ENCODE measurements around the gene DBN1. TPM values are rescaled to one million over a fixed set of nuclear protein-coding genes. Genes with fewer than 3 reads are reported as not detected.
A peak's percentile ranks its signal among the peaks of the same experiment; 100 is the strongest.

Gene DBN1
- total RNA-seq, 2 donors from 2014 or later: 322 to 383 TPM

DNA sequence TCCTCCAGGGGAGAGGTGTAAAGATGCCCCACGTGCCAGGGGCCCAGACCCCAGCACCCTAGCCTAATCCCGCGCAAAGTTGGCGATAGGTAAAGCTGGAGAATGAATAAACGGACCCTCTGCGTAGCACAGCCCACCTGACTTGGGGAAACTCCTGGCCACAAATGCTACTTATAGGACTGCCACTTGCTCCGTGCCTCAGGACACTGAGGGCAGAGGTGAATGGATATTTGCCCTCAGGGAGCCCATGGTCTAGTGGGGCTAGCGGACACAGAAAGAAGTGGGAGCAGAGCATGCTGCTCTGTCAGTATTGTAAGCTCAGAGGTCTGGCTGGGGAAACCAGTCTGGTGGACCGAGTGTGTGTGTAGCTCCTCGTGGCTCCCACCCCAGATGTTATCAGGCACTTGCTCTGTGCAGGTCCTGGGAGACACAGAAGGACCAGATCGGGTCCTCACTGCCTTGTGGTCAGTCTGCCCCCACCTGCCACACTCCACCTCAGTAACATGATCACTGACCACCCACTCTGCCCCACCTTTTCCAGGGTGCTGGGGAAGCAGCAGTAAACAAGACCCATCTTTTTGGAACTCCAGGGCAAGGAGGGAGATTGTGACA lies 46.1 kb downstream of the DBN1 start:
- Histone ChIP-seq H3K4me1 (ENCODE audit: control insufficient read depth, insufficient read depth, low read length) (no peaks in the 10 kb centered on the region), H3K9me3 (ENCODE audit: control insufficient read depth, low read length) (no peaks in the 10 kb centered on the region), H3K4me3 (ENCODE audit: low read length) (peak overlapping the region; percentile 90), H3K9ac (ENCODE audit: extremely low read depth, low read length, poor library complexity, severe bottlenecking) (peak overlapping the region; percentile 91), H3K27ac (ENCODE audit: low read depth, low read length) (no peak overlapping the region), H3K36me3 (ENCODE audit: control insufficient read depth, insufficient read depth, low read length) (peaks cover 8% of the 10 kb centered on the region), H3K27me3 (ENCODE audit: control insufficient read depth, insufficient read depth, low read length, poor library complexity, severe bottlenecking) (no peaks in the 10 kb centered on the region)
- WGBS, 2 experiments (ENCODE audit: insufficient coverage in 1 of 2, insufficient read length in 1 of 2): 33 to 39% methylated on average over 10 to 11 of the region's 11 CpGs
- H3K4me3 Mint-ChIP-seq: peak overlapping the region; percentile 74
- H3K36me3 Mint-ChIP-seq (ENCODE audit: low read depth): peaks cover 7% of the 10 kb centered on the region
- H3K27ac Mint-ChIP-seq: peak overlapping the region; percentile 58
- peaks cover 9% of the 10 kb centered on the region for H3K27me3 Mint-ChIP-seq (ENCODE audit: insufficient read depth)
- H3K4me1 Mint-ChIP-seq: peaks cover 14% of the 10 kb centered on the region
- DNase-seq: no peak
- H3K9me3 Mint-ChIP-seq: no peaks in the 10 kb centered on the region
- no peak for TF ChIP-seq CTCF (conservative IDR thresholded peaks at IDR 0.05)

GRCh38 chr5:177426566-177427210 lies 46.7 kb downstream of the DBN1 start, which contains the start of gene GRK6:
GRK6 (plus strand) TSS chr5:177426676; CDS start chr5:177426846, 170 bp downstream.
- Mint-ChIP-seq H3K27me3 (ENCODE audit: insufficient read depth) (peaks cover 9% of the 10 kb centered on the region), H3K4me1 (peaks cover 14% of the 10 kb centered on the region)

More at GRCh38 chr5:177426566-177427210, 46.7 kb downstream of the DBN1 start, which contains the start of gene GRK6:
- peak; percentile 76 for DNase-seq
- H3K9me3 Mint-ChIP-seq: no peaks in the 10 kb centered on the region
- H3K4me3 Mint-ChIP-seq: peak within 1 kb of the TSS; percentile 74
- peaks cover 7% of the 10 kb centered on the region for H3K36me3 Mint-ChIP-seq (ENCODE audit: low read depth)
- Histone ChIP-seq H3K9ac (ENCODE audit: extremely low read depth, low read length, poor library complexity, severe bottlenecking) (peak within 1 kb of the TSS; percentile 91), H3K4me3 (ENCODE audit: low read length) (peak within 1 kb of the TSS; percentile 90), H3K9me3 (ENCODE audit: control insufficient read depth, low read length) (no peaks in the 10 kb centered on the region), H3K4me1 (ENCODE audit: control insufficient read depth, insufficient read depth, low read length) (no peaks in the 10 kb centered on the region), H3K27ac (ENCODE audit: low read depth, low read length) (peak within 1 kb of the TSS; percentile 87), H3K36me3 (ENCODE audit: control insufficient read depth, insufficient read depth, low read length) (peaks cover 5% of the 10 kb centered on the region), H3K27me3 (ENCODE audit: control insufficient read depth, insufficient read depth, low read length, poor library complexity, severe bottlenecking) (no peaks in the 10 kb centered on the region)
- TF ChIP-seq CTCF (conservative IDR thresholded peaks at IDR 0.05): no peak
- 0 to 1% methylated on average over 34 to 82 of the region's 82 CpGs for WGBS, 2 experiments (ENCODE audit: insufficient coverage in 1 of 2, insufficient read length in 1 of 2)
- H3K27ac Mint-ChIP-seq: peak within 1 kb of the TSS; percentile 98
